ENCODE data around the gene DUOXA1. TPM values are rescaled to one million over a fixed set of nuclear protein-coding genes. Genes with fewer than 3 reads are reported as not detected.

Gene DUOXA1
- total RNA-seq, 2 donors from 2014 or later = 0.88 to 1.3 TPM

DNA sequence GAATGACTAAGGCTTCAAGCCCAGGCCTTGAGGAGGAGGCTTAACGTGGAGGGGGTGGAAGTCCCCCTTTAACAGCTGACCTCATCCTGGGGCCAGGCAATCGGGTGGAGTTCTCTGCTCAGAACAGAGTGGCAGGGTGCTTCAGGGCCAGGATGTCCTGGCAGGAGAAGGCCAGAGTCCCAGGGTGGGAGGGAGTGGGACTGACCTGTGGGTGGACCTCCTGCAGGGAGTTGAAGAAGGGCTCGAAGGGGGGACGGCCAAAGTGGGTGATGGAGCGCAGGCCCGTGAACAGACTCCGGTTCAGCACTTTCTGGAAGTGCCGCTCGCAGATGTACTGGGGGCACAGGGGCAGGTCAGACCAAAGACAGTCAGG lies 35.3 kb downstream of the DUOXA1 start:
- no peaks in the 10 kb centered on the region for H3K4me1 ChIP-seq
- DNase-seq = no peak
- no peaks in the 10 kb centered on the region for H3K36me3 ChIP-seq
- H3K9me3 ChIP-seq = no peaks in the 10 kb centered on the region
- intact Hi-C loops (cut with DNase I) = no loop called here
- no peak overlapping the region for H3K4me3 ChIP-seq
- no peak overlapping the region for H3K27ac ChIP-seq
- H3K27me3 ChIP-seq = no peaks in the 10 kb centered on the region
- TF ChIP-seq, protein P1, sequence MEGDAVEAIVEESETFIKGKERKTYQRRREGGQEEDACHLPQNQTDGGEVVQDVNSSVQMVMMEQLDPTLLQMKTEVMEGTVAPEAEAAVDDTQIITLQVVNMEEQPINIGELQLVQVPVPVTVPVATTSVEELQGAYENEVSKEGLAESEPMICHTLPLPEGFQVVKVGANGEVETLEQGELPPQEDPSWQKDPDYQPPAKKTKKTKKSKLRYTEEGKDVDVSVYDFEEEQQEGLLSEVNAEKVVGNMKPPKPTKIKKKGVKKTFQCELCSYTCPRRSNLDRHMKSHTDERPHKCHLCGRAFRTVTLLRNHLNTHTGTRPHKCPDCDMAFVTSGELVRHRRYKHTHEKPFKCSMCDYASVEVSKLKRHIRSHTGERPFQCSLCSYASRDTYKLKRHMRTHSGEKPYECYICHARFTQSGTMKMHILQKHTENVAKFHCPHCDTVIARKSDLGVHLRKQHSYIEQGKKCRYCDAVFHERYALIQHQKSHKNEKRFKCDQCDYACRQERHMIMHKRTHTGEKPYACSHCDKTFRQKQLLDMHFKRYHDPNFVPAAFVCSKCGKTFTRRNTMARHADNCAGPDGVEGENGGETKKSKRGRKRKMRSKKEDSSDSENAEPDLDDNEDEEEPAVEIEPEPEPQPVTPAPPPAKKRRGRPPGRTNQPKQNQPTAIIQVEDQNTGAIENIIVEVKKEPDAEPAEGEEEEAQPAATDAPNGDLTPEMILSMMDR (IDR thresholded peaks at IDR 0.05) = no peak
- no peak overlapping the region for H3K9ac ChIP-seq (ENCODE audit: low read depth in 2 of 2, low read length in 2 of 2)

DNA sequence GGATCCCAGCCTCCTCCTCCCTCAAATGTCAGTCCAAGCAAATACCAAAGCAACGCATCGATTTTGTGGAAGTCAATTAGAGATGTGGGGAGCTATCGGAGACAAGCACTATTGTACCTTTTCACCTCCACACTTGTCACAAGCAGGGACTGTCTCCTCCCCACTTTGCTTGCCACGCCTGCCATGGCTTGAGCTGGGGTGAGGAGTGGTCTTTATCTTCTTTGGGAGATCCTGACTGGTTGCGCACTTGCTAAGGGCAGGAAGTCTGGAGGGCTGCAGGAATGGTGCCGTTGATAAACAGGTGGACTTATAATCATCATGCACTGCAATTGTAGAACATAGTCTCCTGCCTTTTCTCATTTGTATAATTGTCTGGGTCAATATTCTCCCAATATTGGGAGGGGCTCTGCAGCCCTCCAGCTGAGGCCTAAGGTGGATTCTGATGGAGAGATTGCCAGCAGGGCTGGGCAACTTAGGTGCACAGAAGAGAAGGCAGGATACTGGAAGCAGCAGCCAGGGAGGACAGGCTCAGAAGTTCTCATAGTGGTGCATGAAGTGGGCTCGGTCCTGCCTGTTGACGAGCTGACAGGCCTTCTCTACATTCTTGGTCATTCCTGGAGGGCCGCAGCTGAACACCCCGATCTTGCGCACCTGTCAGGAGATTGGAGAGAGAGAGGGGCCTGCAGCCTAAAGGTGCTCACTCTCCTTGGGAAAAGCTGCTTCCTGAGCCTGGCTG lies 35.9 kb downstream of the DUOXA1 start:
- Histone ChIP-seq H3K9ac (ENCODE audit: low read depth in 2 of 2, low read length in 2 of 2) (no peak overlapping the region), H3K4me1 (no peaks in the 10 kb centered on the region), H3K9me3 (no peaks in the 10 kb centered on the region), H3K27me3 (no peaks in the 10 kb centered on the region), H3K27ac (no peak overlapping the region), H3K36me3 (no peaks in the 10 kb centered on the region), H3K4me3 (no peak overlapping the region)
- TF ChIP-seq, protein P1 (IDR thresholded peaks at IDR 0.05) = no peak
- DNase-seq = no peak
- intact Hi-C loops (cut with DNase I) = no loop called here

- Histone ChIP-seq H3K27ac (no peak overlapping the region), H3K9me3 (no peaks in the 10 kb centered on the region)
These were observed 36.7 kb downstream of the DUOXA1 start for GRCh38 chr15:45093013-45093412.

DNA sequence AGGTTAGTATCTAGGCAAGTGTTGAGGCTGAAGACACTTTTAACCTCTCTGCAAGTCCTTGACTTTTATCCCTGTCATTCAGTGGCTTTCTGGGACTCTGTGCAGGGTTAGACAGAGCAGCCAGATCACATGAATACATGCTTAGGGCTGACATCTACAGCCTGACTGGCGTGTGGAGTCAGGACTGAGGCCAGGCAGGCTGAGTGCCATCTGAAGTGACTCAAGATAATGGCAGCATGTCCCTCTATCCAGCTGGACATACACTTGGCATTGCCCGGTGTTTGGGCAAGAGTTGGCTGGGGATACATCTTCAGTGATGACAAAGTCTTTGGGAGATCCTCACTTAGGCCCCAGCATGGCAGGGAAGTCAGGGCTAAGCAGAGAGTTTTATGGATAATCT lies 38.1 kb downstream of the DUOXA1 start:
- H3K36me3 ChIP-seq = no peaks in the 10 kb centered on the region
- H3K4me3 ChIP-seq = no peak overlapping the region
- intact Hi-C loops (cut with DNase I) = no loop called here
- no peak overlapping the region for H3K9ac ChIP-seq (ENCODE audit: low read depth in 2 of 2, low read length in 2 of 2)
- no peaks in the 10 kb centered on the region for H3K4me1 ChIP-seq
- TF ChIP-seq, protein P1 (IDR thresholded peaks at IDR 0.05) = no peak
- H3K9me3 ChIP-seq = no peaks in the 10 kb centered on the region
- H3K27ac ChIP-seq = no peak overlapping the region
- no peaks in the 10 kb centered on the region for H3K27me3 ChIP-seq
- no peak for DNase-seq

More at GRCh38 chr15:45093013-45093412, 36.7 kb downstream of the DUOXA1 start:
- no peaks in the 10 kb centered on the region for H3K36me3 ChIP-seq
- no peak overlapping the region for H3K9ac ChIP-seq (ENCODE audit: low read depth in 2 of 2, low read length in 2 of 2)
- no peaks in the 10 kb centered on the region for H3K27me3 ChIP-seq
- DNase-seq = no peak
- TF ChIP-seq, protein P1 (IDR thresholded peaks at IDR 0.05) = no peak
- intact Hi-C loops (cut with DNase I) = no loop called here
- H3K4me3 ChIP-seq = no peak overlapping the region
- H3K4me1 ChIP-seq = no peaks in the 10 kb centered on the region

DNA sequence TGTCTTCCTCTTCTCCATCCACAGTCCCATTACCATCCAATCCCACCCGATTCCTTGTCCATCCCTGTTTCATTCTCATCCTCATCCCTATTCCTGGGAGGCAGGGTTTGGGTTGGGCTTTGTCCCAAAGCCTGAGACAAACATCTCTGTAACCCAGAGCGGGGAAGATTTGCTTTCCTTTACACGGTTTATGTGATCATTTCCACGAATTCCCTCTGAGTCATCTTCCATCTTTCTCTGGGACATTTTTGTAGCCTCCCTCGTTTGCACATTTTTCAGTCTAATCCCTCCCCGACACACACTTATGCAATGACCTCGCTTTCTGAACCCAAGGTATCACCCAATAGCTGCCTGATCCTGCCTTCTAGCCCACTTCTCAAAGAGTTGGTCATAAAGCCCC lies 38.5 kb downstream of the DUOXA1 start:
- H3K27ac ChIP-seq = no peak overlapping the region
- H3K36me3 ChIP-seq = no peaks in the 10 kb centered on the region
- no peak for DNase-seq
- intact Hi-C loops (cut with DNase I) = no loop called here
- H3K4me1 ChIP-seq = no peaks in the 10 kb centered on the region
- no peaks in the 10 kb centered on the region for H3K27me3 ChIP-seq
- TF ChIP-seq, protein P1 (IDR thresholded peaks at IDR 0.05) = no peak
- H3K4me3 ChIP-seq = no peak overlapping the region
- H3K9ac ChIP-seq (ENCODE audit: low read depth in 2 of 2, low read length in 2 of 2) = no peak overlapping the region
- H3K9me3 ChIP-seq = no peaks in the 10 kb centered on the region

Data from colonic mucosa (tissue), 4 donors.